OCI-LY3 (cell line): ENCODE data around the gene CCRL2.
A peak's percentile ranks its signal among the peaks of the same experiment; 100 is the strongest.

Experiments used
- H2AFZ ChIP-seq: fragments of 200-600, 300-600 bp; shearing (Covaris generic); 2 replicates; pipeline ENCODE4 v1.6.0; 2014; ENCODE audit warnings: antibody characterized with exemption, low read depth, low read length
- H3K27ac ChIP-seq: fragments of 200-600, 300-600 bp; sonication (generic); 2 replicates; pipeline ENCODE4 v1.5.1; 2014; ENCODE audit warnings: mild to moderate bottlenecking, low read length, moderate library complexity, mixed read lengths
- H3K27me3 ChIP-seq: fragments of 200-600, 300-600 bp; sonication (generic); 2 replicates; pipeline ENCODE4 v1.6.1; 2014; ENCODE audit warnings: low read depth, low read length, mixed read lengths
- H3K36me3 ChIP-seq: fragments of 200-600, 300-600 bp; sonication (generic); replicated peaks from 2 replicates; pipeline ENCODE3; 2014; ENCODE audit warnings: low read depth, low read length, mixed read lengths
- H3K4me1 ChIP-seq: fragments of 300-600, 200-600 bp; sonication (generic); 2 replicates; pipeline ENCODE4 v1.6.1; 2014; ENCODE audit warnings: low read length, mixed read lengths
- H3K4me2 ChIP-seq: fragments of 200-600, 300-600 bp; sonication (generic); 2 replicates; pipeline ENCODE4 v1.6.1; 2014; ENCODE audit warnings: low read length, mixed read lengths
- H3K4me3 ChIP-seq: fragments of 300-600, 200-600 bp; sonication (generic); 2 replicates; pipeline ENCODE4 v1.5.1; 2014; ENCODE audit warnings: antibody characterized with exemption, mild to moderate bottlenecking, low read length, moderate library complexity
- H3K79me2 ChIP-seq: fragments of 300-600, 200-600 bp; shearing (Covaris generic); 2 replicates; pipeline ENCODE4 v1.6.1; 2014; ENCODE audit warnings: mild to moderate bottlenecking, low read length, mixed read lengths
- H3K9ac ChIP-seq: fragments of 300-600, 200-600 bp; shearing (Covaris generic); 2 replicates; pipeline ENCODE4 v1.6.0; 2014; ENCODE audit warnings: mild to moderate bottlenecking, low read length, moderate library complexity
- H3K9me3 ChIP-seq: fragments of 200-600, 300-600 bp; shearing (Covaris generic); 2 replicates; pipeline ENCODE4 v1.6.1; 2014; ENCODE audit warnings: low read length, mixed read lengths; ENCODE audit not compliant: insufficient read depth
- H4K20me1 ChIP-seq: fragments of 200-600, 300-600 bp; sonication (generic); 2 replicates; pipeline ENCODE4 v1.6.1; 2016; ENCODE audit warnings: low read length, mixed read lengths; ENCODE audit not compliant: insufficient read depth
- EZH2phosphoT487 ChIP-seq: fragments of 200-600 bp; shearing (Covaris generic); IDR thresholded peaks from 2 replicates; pipeline ENCODE4 v1.6.1; 2018; ENCODE audit warnings: antibody characterized with exemption, mixed run types, low read depth
- TF ChIP-seq, protein P1 (sequence below): fragments of 200-600, 300-600 bp; sonication (generic); IDR thresholded peaks from 2 replicates; pipeline ENCODE4 v1.5.1; 2014; ENCODE audit warnings: antibody characterized with exemption, low read length, low read depth

The CCRL2 gene

GRCh38 chr3:46416125-46416810 lies 9.2 kb downstream of the CCRL2 start:
- Histone ChIP-seq H3K4me1 (peaks cover 15% of the 10 kb centered on the region), H3K36me3 (no peaks in the 10 kb centered on the region), H3K9me3 (no peaks in the 10 kb centered on the region), H2AFZ (no peak overlapping the region), H3K4me2 (0 out of 2 replicates have a peak overlapping the region, but pooled peaks have one; percentile 3), H3K79me2 (no peaks in the 10 kb centered on the region), H3K9ac (no peak overlapping the region), H3K27me3 (peaks cover 17% of the 10 kb centered on the region), H3K27ac (no peak overlapping the region), H3K4me3 (no peak overlapping the region), H4K20me1 (no peaks in the 10 kb centered on the region)
- TF ChIP-seq, protein P1, sequence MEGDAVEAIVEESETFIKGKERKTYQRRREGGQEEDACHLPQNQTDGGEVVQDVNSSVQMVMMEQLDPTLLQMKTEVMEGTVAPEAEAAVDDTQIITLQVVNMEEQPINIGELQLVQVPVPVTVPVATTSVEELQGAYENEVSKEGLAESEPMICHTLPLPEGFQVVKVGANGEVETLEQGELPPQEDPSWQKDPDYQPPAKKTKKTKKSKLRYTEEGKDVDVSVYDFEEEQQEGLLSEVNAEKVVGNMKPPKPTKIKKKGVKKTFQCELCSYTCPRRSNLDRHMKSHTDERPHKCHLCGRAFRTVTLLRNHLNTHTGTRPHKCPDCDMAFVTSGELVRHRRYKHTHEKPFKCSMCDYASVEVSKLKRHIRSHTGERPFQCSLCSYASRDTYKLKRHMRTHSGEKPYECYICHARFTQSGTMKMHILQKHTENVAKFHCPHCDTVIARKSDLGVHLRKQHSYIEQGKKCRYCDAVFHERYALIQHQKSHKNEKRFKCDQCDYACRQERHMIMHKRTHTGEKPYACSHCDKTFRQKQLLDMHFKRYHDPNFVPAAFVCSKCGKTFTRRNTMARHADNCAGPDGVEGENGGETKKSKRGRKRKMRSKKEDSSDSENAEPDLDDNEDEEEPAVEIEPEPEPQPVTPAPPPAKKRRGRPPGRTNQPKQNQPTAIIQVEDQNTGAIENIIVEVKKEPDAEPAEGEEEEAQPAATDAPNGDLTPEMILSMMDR: no peak
- TF ChIP-seq EZH2phosphoT487: no peak

GRCh38 chr3:46416811-46417510 lies 9.9 kb downstream of the CCRL2 start:
- Histone ChIP-seq H3K4me1 (peaks cover 15% of the 10 kb centered on the region), H2AFZ (no peak overlapping the region), H3K36me3 (no peaks in the 10 kb centered on the region), H3K27ac (no peak overlapping the region), H3K79me2 (no peaks in the 10 kb centered on the region), H3K4me3 (no peak overlapping the region), H3K9ac (no peak overlapping the region), H3K27me3 (peaks cover 17% of the 10 kb centered on the region), H3K4me2 (0 out of 2 replicates have a peak overlapping the region, but pooled peaks have one; percentile 3), H3K9me3 (no peaks in the 10 kb centered on the region), H4K20me1 (no peaks in the 10 kb centered on the region)
- no peak for TF ChIP-seq EZH2phosphoT487
- TF ChIP-seq, protein P1: no peak

DNA sequence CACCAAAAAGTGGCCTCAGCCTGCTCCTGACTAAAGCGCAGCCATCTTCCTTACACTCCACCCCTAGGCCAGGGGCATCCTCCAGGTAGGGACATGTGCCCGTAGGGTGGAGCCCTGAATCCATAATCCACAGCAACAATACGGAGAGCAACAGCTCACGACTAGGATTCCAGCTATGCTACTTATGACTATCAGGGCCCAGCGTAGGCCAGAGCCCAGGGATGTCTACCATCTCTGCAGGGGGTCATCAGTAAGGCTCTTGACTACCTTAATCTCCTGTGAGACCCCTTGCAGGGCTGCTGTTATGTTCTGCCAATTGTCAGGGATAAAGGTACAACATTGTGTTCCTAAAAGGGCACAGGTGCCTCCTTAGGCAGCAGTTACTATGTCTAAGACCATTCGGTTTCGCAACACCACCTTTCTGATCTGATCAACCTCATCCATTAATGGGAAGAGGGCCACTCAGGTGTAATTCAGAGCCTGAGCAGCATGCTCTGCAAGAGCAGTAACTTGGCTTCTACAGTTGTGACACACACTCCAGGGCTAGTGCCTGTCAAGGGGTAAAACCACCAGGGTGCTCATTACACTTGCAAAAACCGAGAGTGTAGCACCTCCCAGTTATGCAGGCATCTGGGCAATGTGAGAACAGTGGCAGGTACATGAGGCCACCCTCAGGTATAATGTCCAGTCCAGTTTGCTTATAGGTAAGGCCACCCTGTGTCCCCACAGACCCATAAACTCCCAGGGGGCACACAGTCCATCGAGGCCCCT lies 11.0 kb downstream of the CCRL2 start:
- no peak overlapping the region for H3K9ac ChIP-seq
- H3K4me1 ChIP-seq: peaks cover 12% of the 10 kb centered on the region
- no peaks in the 10 kb centered on the region for H3K79me2 ChIP-seq
- no peaks in the 10 kb centered on the region for H3K9me3 ChIP-seq
- H4K20me1 ChIP-seq: no peaks in the 10 kb centered on the region
- no peak overlapping the region for H3K27ac ChIP-seq
- H3K36me3 ChIP-seq: no peaks in the 10 kb centered on the region
- no peak overlapping the region for H2AFZ ChIP-seq
- TF ChIP-seq EZH2phosphoT487: no peak
- TF ChIP-seq, protein P1: no peak
- H3K27me3 ChIP-seq: peaks cover 17% of the 10 kb centered on the region
- H3K4me3 ChIP-seq: no peak overlapping the region
- H3K4me2 ChIP-seq: no peak overlapping the region

DNA sequence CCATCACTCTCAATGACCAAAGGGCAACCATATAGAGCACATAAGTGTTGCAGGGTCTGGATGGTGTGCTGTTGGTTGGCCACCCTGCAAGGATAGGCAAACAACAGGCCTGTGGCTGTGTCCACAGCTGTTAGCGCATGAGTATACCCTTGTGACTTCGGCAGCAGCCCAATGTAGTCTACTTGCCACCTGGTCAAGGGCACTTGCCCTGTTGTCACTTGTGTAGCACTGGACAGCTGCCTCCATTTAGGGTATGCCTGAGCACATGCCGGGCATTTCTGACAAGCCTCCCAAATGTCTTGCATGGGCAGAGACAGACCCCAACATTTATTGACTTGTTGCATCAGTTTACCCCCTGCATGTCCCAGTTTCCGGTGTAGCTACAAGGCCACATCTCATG lies 12.8 kb downstream of the CCRL2 start:
- TF ChIP-seq, protein P1: no peak
- no peak for TF ChIP-seq EZH2phosphoT487
- Histone ChIP-seq H4K20me1 (no peaks in the 10 kb centered on the region), H3K9ac (no peak overlapping the region), H3K27ac (no peak overlapping the region), H2AFZ (no peak overlapping the region), H3K4me1 (peaks cover 12% of the 10 kb centered on the region), H3K4me2 (no peak overlapping the region), H3K79me2 (no peaks in the 10 kb centered on the region), H3K36me3 (no peaks in the 10 kb centered on the region), H3K27me3 (peaks cover 23% of the 10 kb centered on the region), H3K9me3 (no peaks in the 10 kb centered on the region), H3K4me3 (no peak overlapping the region)
